ENCODE results near the gene ARL6. TPM values are rescaled to one million over a fixed set of nuclear protein-coding genes. Genes with fewer than 3 reads are reported as not detected.

The ARL6 gene
- polyA plus RNA-seq, 1 donor from 2014 or later, result 18.2 TPM

- no peak overlapping the region for H2AFZ ChIP-seq (ENCODE audit: low read depth, low read length)
- H3K4me2 ChIP-seq (ENCODE audit: low read length), result peak overlapping the region; percentile 67
- H3K79me2 ChIP-seq (replicated peaks; ENCODE audit: insufficient read depth, low read length), result no peaks in the 10 kb centered on the region
- H3K4me3 ChIP-seq (ENCODE audit: low read length), result peak overlapping the region; percentile 77
- TF ChIP-seq EP300 (conservative IDR thresholded peaks at IDR 0.05; ENCODE audit: poor library complexity, severe bottlenecking), result no peak
- peak; percentile 5 for TF ChIP-seq EZH2 (IDR thresholded peaks at IDR 0.05; ENCODE audit: borderline replicate concordance, insufficient read depth, low read length, poor library complexity, severe bottlenecking)
- TF ChIP-seq CTCF (IDR thresholded peaks at IDR 0.05; ENCODE audit: poor library complexity, severe bottlenecking), result no peak
- TF ChIP-seq, protein P1, sequence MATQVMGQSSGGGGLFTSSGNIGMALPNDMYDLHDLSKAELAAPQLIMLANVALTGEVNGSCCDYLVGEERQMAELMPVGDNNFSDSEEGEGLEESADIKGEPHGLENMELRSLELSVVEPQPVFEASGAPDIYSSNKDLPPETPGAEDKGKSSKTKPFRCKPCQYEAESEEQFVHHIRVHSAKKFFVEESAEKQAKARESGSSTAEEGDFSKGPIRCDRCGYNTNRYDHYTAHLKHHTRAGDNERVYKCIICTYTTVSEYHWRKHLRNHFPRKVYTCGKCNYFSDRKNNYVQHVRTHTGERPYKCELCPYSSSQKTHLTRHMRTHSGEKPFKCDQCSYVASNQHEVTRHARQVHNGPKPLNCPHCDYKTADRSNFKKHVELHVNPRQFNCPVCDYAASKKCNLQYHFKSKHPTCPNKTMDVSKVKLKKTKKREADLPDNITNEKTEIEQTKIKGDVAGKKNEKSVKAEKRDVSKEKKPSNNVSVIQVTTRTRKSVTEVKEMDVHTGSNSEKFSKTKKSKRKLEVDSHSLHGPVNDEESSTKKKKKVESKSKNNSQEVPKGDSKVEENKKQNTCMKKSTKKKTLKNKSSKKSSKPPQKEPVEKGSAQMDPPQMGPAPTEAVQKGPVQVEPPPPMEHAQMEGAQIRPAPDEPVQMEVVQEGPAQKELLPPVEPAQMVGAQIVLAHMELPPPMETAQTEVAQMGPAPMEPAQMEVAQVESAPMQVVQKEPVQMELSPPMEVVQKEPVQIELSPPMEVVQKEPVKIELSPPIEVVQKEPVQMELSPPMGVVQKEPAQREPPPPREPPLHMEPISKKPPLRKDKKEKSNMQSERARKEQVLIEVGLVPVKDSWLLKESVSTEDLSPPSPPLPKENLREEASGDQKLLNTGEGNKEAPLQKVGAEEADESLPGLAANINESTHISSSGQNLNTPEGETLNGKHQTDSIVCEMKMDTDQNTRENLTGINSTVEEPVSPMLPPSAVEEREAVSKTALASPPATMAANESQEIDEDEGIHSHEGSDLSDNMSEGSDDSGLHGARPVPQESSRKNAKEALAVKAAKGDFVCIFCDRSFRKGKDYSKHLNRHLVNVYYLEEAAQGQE (IDR thresholded peaks at IDR 0.05; ENCODE audit: borderline replicate concordance), result no peak
- no peaks in the 10 kb centered on the region for H3K9me2 ChIP-seq (ENCODE audit: insufficient read depth, low read length)
- peak overlapping the region; percentile 20 for H3K9ac ChIP-seq (ENCODE audit: low read length)
- H3K9me3 ChIP-seq (ENCODE audit: low read length), result no peaks in the 10 kb centered on the region
- no peaks in the 10 kb centered on the region for H4K20me1 ChIP-seq (ENCODE audit: insufficient read depth)
- H3K36me3 ChIP-seq (ENCODE audit: insufficient read depth, low read length), result no peaks in the 10 kb centered on the region
- H3F3A ChIP-seq (ENCODE audit: insufficient read depth, low read length, poor library complexity, severe bottlenecking), result no peaks in the 10 kb centered on the region
- H3K27ac ChIP-seq (ENCODE audit: low read length), result no peak overlapping the region
- peaks cover 47% of the 10 kb centered on the region for H3K27me3 ChIP-seq (ENCODE audit: insufficient read depth, low read depth, low read length)
Measured at GRCh38 chr3:97822359-97822775, 57.8 kb downstream of the ARL6 start.

DNA sequence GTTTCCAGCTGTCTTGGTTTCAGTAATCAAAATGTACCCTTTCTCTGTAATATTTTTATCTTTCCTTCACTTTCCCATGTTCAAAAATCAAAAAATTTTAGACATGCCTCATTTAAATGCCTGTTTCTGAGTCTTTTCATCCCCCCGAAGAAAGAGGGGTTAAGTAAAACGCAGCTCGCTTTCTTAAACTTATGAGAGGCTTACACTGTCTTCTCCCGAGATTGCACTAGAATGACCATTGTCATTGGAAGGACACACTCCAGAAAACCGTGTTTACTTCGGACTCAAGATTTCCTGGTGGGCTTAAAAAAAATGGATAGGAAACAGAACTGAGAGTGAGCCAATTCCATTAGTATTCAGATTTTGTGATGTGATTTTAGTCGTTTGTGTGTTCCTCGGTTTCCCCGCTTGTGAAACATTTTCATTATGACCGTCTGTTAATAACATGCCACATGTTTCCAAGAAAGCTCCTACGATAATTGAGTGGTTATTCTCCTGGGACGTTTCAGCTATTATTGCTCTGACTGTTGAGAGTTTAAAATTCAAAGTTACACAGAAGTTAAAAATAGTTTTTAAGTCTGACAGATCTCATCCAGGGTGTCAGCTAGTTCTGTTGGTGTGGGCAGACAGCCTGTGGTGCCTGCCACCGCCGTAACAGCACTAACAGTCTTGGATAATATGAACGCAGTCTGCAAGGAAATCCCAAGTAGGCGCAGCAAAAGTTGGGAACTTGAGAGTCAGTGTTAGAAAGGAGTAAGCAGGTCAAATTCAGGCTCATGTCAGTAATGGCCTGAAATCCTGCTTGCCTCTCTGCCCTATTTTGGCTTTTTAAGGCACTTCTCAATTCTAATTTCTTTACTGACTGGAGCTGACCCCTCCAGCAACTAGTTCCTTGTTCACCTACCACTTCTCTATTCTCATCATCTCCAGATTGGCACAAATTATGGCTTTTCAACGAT lies 58.8 kb downstream of the ARL6 start:
- no peaks in the 10 kb centered on the region for H3K9me2 ChIP-seq (ENCODE audit: insufficient read depth, low read length)
- no peaks in the 10 kb centered on the region for H4K20me1 ChIP-seq (ENCODE audit: insufficient read depth)
- no peaks in the 10 kb centered on the region for H3K79me2 ChIP-seq (replicated peaks; ENCODE audit: insufficient read depth, low read length)
- H3K4me3 ChIP-seq (ENCODE audit: low read length), result peak overlapping the region; percentile 77
- H3K36me3 ChIP-seq (ENCODE audit: insufficient read depth, low read length), result no peaks in the 10 kb centered on the region
- peaks cover 47% of the 10 kb centered on the region for H3K27me3 ChIP-seq (ENCODE audit: insufficient read depth, low read depth, low read length)
- no peak overlapping the region for H3K27ac ChIP-seq (ENCODE audit: low read length)
- no peaks in the 10 kb centered on the region for H3F3A ChIP-seq (ENCODE audit: insufficient read depth, low read length, poor library complexity, severe bottlenecking)
- H3K9ac ChIP-seq (ENCODE audit: low read length), result no peak overlapping the region
- no peaks in the 10 kb centered on the region for H3K9me3 ChIP-seq (ENCODE audit: low read length)
- H3K4me2 ChIP-seq (ENCODE audit: low read length), result no peak overlapping the region
- no peak overlapping the region for H2AFZ ChIP-seq (ENCODE audit: low read depth, low read length)
- TF ChIP-seq CTCF (IDR thresholded peaks at IDR 0.05; ENCODE audit: poor library complexity, severe bottlenecking) (no peak), SMC3 (conservative IDR thresholded peaks at IDR 0.05; ENCODE audit: poor library complexity) (no peak), EP300 (conservative IDR thresholded peaks at IDR 0.05; ENCODE audit: poor library complexity, severe bottlenecking) (no peak), POLR2AphosphoS5 (IDR thresholded peaks at IDR 0.05) (no peak)
- TF ChIP-seq, protein P1 (IDR thresholded peaks at IDR 0.05; ENCODE audit: borderline replicate concordance), result no peak

All from neural cell (in vitro differentiated cells).